AML-193 (cell line): ENCODE measurements around the gene TFB2M.
A peak's percentile ranks its signal among the peaks of the same experiment; 100 is the strongest.

Source experiments
- DNase-seq, 2 experiments: peaks; one replicate each; lab custom pipeline; 2025; lab: John Stamatoyannopoulos, UW

TFB2M gene

DNA sequence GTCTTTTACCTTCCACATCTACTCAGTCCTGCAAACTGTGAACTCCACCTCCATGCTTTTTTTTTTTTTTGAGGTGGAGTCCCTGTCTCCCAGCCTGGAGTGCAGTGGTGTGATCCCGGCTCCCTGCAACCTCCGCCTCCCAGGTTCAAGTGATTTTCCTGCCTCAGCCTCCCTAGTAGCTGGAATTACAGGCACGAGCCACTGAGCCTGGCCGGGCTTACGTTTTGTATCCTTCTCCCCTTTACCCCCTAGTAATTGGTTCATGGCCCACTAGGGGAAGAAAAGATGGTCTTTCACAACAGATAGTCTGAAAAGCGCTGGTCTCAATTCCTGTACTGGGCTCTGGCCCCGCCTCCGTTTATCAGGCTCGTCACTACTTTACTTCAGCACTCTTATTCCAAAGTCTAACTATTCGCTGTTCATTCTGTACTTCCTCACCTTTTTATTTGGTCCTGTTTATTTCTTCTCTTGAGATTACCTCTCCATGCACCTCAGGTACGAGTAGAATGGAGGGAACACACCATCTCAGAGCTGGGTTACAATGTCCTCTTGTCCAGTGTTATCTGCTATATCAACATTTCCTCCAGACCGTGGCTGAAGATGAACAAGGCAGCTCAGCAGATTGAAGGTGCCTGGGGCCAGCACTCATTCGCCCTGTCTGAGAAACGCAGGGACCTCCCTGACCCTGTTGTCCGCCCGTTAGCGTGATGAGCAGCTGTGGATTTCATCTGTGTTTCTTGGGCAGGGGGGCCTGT is 16.4 kb upstream of the TFB2M start:
- no peak for DNase-seq

DNA sequence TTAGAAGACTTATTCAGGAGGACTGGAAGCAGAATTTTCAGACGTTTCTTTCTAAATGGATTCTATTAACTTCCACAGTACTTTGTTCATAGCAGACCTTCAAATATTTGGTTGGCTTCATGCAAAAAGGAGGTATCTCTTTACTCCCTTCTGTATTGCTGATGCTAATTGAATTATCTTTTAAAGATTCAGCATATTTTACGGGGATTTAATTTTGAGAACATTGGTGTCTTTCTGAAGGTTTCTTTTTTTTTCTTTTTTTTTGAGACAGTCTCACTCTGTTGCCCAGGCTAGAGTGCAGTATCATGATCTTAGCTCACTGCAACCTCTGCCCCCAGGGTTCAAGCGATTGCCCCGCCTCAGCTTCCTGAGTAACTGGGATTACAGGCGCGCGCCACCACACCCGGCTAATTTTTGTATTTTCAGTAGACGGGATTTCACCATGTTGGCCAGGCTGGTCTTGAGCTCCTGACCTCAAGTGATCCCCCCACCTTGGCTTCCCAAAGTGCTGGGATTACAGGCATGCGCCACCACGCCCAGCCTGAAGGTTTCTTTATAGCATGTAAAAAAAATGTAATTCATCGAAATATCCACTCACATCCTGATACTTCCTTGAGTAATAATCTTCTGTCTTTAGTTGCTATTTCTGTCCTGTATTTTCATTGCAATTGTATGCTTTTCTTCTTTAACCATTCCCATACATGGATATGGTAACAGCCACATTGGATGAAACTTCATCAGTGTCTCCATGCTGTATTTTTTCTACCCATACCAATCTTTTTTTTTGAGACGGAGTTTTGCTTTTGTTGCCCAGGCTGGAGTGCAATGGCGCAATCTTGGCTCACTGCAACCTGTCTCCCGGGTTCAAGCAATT is 14.7 kb upstream of the TFB2M start:
- DNase-seq = no peak

DNA sequence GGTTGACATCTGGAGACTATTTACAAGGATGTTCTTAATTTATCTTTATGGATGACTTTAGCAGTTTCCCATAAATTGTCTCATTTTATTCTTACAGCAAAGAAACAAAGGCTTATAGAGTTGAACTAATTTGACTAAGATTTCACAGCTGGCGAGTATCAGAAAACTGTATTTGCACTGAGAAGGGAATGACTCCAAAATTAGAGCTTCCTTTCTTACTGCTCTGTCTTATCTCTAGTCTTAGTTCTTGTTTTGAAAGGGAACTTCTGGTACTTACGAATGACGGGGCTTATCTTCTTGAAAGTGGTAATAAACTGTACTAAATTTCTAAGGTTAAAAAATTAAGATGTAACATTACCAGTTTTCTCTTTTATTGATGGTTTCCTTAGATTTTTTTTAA is 13.8 kb upstream of the TFB2M start:
- peak; percentile 20 to 33 for DNase-seq

DNA sequence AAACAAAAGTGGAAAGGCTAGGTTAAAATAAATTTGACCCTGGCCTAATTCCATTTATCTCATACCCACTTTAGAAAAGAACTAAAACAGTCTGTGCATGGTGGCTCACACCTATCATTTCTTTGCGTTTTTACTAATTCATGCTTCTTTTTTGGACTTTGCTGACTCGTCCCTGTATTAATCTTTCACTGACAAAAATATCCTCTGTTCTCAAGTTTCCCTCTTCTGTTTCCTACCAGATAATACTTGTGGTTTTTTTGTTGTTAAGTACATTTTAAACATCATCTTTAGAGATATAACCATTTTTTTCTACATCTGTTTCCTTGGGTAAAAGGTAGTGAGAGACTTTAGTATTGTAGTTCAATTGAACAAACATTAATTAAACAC is 11.7 kb upstream of the TFB2M start:
- DNase-seq = no peak

DNA sequence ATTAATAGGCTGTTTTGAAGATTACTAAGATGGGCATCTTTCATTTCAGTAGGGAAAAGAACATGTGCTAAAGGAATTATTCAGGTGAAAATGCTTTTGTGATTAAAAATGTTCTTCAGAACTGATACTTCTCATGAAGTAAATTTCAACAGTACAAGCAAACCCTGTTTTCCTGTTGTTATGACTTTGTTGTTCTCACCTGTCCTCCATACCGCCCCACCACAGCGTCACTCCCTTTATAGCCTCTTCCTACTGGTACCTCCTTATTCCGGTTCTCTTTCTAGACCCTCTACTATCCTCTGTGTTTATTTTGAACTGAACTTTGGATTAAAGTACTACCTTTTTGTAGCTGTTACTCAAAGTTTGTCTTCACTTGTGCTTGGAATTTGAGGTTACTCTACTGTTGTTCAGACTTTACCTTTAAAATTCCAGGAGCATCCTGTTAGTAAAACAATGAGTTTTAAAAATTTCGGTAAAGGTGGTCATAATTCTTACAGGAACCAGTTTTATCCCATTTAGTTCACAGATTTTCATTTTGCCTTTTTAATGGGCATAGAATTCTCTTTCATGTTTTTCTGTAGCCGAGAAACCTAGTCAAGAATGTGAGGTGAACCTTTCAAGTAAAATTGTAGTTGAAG is 11.1 kb upstream of the TFB2M start:
- DNase-seq = no peak

DNA sequence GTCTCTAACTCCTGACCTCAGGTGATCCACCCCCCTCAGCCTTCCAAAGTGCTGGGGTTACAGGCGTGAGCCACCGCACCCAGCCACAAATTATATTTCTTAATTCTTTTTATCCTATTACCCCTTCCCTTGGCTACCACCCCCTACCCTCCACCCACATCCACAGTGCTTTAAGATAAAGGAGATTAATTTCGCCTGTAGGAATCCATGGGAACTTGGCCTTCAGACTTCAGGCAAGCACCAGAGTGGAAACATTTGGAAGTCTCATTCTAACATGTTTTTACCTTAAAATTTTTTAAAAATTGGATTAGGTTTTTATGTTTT is 10.6 kb upstream of the TFB2M start:
- no peak for DNase-seq

DNA sequence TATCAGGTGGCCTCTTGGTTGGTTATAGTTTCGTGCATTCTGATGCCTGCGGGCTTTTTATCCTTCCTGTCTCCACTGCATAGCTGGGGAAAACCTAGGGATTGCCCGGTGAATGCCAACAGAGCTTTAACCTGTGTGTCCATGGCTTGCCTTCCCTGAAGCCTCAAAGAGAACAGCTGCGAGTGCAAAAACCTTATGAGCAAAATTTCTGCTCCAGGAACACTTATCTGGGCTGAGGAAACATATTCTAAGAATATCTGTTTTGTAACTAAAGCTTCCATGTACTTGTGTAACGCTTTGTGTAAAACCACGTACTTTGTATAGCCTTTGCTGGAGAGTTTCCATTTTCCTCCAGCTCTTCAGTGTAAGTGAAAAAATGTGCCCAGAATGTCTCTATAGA is 7.4 kb upstream of the TFB2M start:
- peak; percentile 58 to 61 for DNase-seq

DNA sequence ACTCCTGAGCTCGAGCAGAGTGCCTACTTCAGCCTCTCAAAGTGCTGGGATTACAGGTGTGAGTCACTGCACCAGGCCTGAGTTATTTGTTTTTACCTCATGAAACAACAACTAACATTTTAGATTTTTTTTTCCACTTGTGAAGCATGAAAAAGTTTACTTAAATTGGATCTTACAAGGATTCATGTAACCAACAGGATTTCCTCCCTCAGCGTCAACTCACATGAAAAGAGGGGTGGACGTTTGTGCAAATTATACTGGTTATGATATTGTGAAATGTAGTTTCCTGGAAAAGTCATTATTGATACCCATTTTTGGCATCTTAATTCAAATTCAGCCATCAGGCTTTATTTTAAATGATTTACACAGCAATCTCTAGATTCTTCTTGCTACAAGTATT is 6.7 kb upstream of the TFB2M start:
- DNase-seq = peak; percentile 16 to 38

DNA sequence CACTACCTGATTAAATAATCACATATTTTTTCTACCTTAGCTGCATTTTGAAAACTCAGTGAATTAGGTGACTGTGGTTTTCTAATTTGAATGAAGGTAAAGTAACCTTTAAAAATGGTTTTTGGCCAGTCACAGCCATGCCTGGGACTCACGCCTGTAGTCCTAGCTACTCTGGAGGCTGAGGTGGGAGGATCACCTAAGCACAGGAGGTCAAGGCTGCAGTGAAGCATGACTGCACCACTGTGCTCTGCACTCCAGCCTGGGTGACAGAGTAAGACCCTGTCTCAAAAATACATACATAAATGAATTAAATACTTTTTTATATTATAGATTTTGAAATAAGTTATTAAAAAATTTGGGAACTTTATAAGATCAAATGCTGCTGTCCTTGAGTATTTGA is 5.9 kb upstream of the TFB2M start:
- DNase-seq = no peak

DNA sequence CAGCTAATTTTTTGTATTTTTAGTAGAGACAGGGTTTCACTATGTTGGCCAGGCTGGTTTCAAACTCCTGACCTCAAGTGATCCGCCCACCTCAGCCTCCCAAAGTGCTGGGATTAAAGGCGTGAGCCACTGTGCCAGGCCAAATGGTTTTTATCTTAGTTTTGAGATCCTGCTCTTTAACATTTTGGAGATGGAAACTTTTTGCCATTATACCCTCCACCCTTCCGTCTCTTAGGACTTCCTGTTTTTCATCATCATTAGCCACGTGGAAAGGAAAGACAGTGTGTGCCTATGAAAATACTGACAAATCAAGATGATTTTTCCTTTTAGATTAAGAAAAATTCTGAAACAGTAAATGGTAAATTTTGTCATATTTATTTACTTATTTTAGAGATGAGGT is 5.2 kb upstream of the TFB2M start:
- DNase-seq = peak; percentile 42 to 72

DNA sequence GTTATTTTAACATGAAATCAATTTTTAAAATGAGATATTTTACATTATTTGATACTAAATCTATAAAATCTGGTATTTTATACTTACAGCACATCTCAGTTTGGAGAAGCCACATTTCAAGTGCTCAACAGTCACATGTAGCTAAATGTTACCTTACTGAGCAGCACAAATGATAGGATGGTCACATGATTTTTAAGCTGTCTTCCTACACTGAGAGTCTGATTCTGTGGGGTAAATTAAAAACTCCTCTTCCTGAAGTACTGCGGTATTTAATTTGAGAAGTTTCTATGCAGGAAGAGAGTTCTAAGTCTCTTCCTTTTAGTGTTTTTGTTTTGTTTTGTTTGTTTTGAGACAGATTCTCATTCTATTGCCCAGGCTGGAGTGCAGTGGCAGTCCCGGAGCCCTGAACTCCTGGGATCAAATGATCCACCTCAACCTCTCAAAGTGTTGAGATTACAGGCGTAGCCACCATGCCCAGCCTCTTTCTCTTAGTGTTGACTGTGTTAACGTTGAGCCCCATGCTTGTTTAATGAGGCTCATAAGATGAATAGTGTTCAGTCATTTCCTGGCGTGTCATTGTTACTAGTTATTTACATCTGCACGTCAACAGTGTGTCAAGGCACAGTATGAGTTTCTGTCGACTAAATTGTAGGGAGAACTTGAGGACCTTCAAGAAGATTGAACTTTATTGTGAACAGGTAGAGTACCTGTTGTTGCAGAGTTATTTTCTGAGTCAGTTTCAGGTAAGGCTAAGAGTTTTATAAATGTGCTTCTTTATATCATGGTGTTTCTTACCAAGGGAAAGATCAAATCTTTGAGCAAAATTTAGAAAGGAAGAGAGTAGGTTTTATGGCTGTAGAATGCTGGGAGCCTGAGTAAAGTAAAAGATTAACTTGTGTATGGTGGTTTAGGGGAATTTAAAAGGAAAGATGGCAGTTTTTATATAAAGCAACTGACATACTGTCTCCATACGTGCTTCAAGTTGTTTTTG is 3.5 kb upstream of the TFB2M start:
- no peak for DNase-seq

DNA sequence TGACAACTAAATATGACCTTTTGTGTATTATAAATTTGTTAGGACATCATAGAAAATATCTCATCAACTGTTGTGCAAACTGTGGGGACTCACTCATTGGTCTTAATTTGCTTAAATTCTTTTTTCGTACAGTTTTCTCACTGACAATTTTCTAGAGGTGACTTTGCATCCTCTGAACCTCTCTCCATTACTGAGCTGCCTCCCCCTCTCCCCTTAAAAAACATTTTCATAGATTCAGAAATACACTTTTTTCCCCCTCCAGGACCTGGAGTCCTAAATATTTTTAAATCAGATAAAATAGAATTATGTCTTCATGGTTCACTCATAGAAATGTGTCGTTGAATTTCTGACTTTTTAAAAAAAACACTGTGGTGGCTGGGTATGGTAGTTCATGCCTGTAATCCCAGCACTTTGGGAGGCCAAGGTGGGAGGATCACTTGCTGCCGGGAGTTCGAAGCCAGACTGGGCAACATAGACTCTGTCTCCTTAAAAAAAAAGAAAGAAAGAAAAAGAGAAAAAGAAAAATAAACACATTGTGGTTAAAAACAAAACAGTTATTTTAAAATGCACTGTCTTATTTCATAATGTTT is 1.7 kb upstream of the TFB2M start:
- no peak for DNase-seq

DNA sequence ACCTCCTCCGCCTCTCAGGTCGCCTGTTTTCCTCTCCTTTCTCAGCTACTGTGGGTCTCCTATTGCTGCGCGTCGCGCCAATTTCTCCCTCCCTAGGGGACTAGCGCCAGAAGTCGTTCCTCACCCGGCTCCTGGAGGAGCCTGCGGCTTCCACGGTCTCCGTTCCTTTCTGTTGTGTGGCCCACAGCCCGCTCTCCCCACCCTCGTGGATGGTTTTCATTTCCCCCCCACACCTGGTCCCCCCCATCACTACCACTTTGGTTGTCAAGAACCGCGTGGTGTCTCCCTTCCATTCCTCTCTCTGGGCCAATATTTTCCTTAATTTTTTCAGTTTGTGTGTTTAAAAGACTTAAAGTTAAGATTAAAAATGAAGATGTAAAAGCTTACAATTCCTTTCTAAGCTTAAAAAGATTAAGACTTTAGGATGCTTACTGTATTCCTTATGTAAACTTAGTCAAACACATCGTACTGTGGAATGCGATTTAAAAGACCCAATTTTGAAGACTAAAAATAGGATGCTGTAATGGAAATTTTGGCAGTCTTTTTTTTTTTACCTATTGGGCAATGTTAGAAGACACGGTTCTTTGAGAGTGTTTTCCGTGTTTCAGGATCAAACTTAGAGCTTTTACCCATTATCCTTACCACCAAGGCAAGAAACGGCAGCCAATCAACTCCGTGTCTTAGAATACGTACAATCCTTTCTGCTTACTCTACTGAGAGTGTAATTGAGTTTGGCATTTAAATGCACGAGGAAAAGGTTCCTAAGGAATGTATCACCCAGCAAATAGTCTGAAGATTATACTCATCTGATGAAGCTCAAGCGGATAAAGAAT is 968 bp upstream of the TFB2M start:
- peak in 1 of 2 experiments; percentile 16 for DNase-seq

DNA sequence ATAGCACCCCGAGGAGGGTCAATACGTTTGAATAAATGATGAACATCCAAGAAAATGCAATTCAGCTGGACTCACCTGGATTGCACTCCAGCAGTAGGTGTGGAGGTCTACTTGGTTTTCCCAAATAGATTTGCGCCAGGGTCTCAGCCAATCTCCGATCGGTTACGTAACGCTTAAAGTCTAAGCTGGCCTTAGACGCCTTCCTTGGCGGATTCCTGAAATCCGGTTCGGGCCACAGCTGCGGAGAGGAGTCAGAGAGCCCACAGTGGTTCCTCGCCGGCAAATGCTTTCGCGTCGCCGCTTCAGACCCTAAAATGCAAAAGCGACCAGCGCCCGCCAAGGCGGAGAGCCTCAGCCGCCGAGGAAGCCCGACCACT is 322 bp downstream of the TFB2M start:
- no peak for DNase-seq

DNA sequence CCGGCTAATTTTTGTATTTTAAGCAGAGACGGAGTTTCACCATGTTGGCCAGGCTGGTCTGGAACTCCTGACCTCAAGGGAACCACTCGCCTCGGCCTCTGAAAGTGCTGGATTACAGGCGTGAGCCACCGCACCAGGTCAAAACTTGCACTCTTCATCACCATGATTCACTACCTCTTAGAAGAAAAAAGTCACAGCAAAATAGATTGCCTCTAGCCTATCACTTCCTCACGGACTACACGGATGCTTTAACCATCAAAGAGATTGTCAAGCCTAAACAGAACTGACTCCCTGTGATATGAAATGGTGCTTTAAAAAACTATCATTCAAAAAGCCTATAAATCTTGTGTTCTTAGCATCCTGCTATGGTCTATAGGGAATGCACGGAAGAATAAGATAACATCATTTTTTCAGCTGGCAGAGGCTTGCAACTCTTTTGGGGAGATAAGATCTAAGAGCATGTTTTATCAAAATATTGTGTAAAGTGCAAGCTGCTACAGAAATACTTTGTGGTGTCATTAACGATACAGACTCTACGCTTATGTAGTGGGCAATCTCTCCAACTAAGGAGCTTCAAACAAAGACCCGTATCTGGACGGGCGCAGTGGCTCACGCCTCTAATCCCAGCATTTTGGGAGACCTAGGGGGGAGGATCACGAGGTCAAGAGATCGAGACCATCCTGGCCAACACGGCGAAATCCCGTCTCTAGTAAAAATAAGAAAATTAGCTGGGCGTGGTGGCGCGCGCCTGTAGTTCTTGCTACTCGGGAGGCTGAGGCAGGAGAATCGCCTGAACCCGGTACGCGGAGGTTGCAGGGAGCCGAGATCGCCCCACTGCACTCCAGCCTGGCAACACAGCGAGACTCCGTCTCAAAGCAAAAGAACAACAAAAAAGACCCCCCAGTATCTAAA is 966 bp downstream of the TFB2M start:
- DNase-seq = peak in 1 of 2 experiments; percentile 6

DNA sequence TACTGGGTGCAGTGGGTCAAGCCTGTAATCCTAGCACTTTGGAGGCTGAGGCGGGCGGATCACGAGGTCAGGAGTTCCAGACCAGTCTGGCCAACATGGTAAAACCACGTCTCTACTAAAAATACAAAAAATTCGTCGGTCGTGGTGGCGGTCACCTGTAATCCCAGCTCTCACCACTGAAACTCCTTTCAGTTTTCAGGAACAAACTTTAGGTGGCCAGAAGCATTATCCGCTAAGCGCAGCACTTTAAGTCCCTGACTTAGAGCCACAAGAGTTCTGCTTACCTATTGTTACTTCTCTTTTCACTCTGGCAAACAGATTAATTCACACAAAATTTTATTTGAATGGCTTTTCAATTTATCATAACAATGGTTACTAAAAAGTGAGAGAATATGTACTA is 5.2 kb downstream of the TFB2M start:
- peak in 1 of 2 experiments; percentile 2 for DNase-seq

DNA sequence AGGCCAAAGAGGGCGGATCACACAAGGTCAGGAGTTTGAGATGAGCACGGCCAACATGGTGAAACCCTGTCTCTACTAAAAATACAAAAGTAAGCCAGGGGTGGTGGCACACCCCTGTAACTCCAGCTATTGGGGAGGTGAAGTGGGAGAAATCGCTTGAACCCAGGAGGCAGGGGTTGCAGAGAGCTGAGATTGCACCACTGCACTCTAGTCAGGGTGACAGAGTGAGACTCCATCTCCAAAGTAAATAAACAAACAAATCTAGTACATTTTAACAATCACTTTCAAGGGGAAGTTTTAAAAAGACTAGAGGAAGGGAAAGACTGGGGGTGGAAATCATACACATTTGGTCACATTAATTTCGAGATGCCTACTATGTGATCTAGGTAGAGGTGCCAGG is 6.8 kb downstream of the TFB2M start:
- DNase-seq = no peak

DNA sequence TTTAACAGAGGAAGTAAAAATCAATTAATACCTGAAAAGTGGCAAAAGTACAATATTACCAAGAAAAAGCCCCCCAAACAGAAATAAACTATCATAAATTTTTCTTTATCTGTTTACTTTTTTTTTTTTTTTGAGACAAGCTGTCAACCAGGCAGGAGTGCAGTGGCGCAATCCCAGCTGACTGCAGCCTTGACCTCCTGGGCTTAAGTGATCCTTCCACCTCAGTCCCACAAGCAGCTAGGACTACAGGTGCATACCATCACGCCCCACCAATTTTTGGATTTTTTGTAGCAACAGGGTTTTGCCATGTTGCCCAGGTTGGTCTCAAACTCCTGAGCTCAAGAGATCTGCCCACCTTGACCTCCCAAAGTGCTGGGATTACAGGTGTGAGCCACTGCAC is 8.0 kb downstream of the TFB2M start:
- DNase-seq = no peak

DNA sequence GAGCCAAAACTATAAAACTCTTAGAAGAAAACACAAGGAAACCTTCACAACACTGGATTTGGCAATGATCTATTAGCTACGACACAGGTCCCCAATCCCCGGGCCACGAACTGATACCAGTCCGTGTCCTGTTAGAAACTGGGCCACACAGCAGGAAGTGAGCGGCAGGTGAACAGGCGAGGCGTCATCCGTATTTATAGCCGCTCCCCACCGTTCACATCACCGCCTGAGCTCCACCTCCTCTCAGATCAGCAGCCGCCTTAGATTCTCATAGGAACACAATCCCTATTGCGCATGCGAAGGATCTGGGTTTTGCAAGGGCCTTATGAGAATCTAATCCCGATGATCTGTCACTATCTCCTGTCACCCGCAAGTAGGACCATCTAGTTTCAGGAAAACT is 11.9 kb downstream of the TFB2M start:
- no peak for DNase-seq

DNA sequence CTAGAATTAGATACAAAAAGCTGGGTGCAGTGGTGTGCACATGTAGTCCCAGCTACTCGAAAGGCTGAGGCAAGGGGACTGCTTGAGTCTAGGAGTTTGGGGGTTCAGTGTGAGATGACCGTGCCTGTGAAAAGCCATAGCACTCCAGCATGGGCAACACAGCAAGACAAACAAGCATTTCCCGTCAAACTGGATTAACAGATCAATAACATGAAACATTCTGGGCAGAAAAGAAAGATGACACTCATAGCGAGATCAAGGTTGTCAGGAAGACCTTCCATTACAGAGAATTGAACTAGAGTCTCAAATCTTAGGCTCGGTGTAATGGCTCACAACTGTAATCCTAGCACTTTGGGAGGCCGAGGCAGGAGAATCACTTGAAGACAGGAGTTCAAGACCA is 14.0 kb downstream of the TFB2M start:
- no peak for DNase-seq
